HG03469 (cell line): ENCODE data around the gene NLE1.
"Not testable (repeated sequence)": the region's sequence is repeated elsewhere in the genome, so short reads cannot be mapped to it uniquely, and the experiment has no call there.

ENCODE experiments used
- ATAC-seq: cut with Tn5 transposase; IDR thresholded peaks from one replicate; pipeline ENCODE4 v1.9.1; 2021; ENCODE audit warnings: mild to moderate bottlenecking, moderate library complexity, moderate number of reproducible peaks; ENCODE audit not compliant: unreplicated experiment

NLE1 gene

GRCh38 chr17:35163886-35164285 is 21.8 kb upstream of the NLE1 start:
- no peak for ATAC-seq

DNA sequence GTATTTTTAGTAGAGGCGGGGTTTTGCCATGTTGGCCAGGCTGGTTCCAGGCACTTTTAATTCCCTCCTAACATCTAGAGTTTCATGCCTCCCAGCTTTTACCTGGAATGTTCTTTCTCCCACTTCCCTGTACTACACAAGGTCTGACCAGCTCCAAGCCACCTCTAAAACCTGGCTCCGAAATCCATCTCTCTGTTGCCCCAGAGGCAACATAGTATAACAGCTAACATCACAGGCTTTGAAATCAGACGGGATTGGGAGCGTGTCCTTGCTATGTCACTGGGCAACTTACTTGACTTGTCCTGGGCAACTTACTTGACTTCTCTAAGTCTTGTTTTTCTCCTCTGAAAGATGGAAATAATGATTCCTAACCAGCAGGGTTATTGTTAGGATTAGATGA is 20.7 kb upstream of the NLE1 start:
- ATAC-seq, result no peak

DNA sequence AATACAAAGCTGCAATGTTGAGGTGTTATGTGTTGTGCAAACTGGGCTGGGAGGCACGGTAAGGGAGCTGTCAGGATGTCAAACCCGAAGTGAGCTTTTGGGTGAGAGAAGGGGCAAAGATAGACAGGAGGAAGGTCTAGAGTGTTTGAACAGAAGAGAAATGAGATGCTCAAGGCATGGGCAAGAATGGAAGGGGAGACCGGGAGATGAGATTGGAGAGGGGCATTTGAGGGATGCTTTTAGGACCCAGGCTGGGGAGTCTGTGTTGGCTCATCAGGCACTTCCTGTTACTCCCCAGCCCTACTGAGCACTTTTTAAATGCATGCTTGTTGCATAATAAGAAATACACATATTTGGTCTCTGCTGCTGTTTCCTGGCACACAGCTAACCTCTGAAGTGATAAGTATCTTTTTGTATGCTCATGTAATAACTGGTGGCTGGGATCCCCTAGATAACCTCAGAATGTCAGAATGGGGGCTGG is 19.2 kb upstream of the NLE1 start:
- ATAC-seq, result no peak

DNA sequence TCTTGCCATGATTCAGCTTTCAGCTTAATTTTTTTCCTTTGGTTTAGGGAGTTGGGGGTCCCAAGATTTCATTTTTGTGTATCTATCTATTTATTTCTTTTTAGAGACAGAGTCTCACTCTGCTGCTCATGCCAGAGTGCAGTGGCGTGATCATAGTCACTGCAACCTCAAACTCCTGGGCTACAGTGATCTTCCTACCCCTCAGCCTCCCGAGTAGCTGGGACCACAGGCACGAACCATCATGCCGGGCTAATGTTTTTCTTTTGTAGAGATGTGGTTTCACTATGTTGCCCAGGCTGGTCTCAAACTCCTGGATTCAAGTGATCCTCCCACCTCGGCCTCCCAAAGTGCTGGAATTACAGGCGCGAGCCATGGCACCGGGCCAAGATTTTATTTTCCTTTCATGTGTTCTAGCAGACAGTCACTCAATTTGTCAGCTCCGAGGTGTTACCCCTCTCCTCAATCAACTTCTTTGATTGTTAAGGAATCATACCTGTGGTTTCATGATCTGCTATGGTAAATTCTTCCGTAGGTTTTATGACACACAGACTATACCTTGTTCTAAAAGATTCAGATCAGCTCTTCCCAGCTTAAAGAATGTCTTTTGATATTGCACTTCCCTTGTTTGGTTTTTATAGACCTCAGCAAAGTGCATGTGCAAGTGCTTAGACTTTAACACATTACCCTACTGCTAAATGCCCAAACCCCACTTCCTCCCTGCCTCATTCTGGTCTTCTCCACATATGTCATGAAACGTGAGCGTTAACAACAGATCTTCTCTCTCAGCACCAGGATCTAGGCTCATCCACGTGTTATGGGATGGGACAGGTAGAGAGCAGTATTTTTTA is 18.5 kb upstream of the NLE1 start:
- no peak for ATAC-seq

GRCh38 chr17:35159940-35160339 is 17.8 kb upstream of the NLE1 start:
- ATAC-seq, result no peak

- no peak for ATAC-seq
Observed at GRCh38 chr17:35155246-35155645, 13.1 kb upstream of the NLE1 start.

GRCh38 chr17:35154196-35155165 is 12.4 kb upstream of the NLE1 start:
- no peak for ATAC-seq

DNA sequence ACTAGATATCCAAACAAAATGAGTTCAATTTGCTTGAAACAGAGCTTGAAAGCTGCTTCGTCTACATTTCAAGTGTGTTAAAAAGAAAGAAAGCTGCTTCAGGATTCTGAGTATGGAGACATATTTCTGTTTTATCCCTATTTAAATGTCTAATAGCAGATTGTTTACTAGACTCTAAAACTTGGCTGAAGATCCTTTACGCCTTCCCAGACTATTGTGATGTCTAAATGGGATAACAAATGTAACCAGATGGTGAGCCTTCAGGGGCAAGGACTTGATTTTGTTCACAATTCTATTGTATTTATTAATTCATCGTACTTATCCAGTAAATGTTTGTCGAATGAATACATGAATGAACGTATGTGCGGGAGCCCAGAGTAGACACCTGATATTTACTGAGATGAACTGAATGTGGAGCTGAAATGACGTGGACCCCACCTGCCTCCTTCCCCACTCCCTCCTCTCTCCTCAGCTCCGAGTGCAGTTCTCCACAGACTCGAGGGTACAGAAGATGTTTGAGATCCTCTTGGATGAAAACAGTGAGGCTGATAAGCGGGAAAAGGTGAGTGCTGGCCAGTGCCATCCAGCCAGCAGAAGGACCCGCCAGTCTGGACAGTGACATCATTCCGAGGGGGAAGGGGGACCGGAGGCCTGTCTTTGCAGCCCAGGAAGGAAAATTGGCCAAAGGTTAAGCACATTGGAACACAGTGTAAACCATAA is 10.5 kb upstream of the NLE1 start:
- no peak for ATAC-seq

- ATAC-seq, result not testable (repeated sequence)
Observed at GRCh38 chr17:35151080-35151479, 9.0 kb upstream of the NLE1 start.

- no peak for ATAC-seq
Observed at GRCh38 chr17:35149941-35150340, 7.8 kb upstream of the NLE1 start.

GRCh38 chr17:35148144-35148543 is 6.0 kb upstream of the NLE1 start:
- no peak for ATAC-seq

DNA sequence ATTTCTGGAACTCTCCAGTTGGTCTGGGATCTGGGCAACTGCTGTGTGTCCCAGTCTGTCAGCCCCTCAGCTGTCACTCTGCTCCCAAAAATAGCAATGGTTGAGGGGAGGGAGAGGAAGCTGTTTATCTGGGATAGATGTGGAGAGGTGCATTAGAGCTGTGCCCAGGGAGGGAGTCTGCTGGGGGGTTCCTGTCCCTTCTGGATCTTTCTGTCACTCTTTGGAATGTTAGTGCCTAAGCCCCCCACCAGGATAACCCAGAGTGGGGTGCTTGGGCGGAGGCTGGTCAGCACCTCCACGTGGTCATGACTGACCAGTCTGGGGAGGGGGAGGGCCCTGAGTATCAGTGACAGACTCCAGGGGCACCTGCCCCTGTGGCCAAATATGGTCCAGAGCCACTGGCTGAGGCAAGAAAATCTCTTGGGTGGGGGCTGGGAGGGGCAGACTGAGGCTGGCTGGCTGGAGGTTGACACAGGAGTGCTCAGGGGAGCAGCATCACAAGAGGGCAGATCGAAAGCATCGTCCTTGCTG is 5.3 kb upstream of the NLE1 start, which contains the start of gene UNC45B:
Gene UNC45B (plus strand): TSS at position 443 of the 531 bp plus-strand sequence. CDS start 447 bp downstream, outside the sequence.
- ATAC-seq, result no peak

DNA sequence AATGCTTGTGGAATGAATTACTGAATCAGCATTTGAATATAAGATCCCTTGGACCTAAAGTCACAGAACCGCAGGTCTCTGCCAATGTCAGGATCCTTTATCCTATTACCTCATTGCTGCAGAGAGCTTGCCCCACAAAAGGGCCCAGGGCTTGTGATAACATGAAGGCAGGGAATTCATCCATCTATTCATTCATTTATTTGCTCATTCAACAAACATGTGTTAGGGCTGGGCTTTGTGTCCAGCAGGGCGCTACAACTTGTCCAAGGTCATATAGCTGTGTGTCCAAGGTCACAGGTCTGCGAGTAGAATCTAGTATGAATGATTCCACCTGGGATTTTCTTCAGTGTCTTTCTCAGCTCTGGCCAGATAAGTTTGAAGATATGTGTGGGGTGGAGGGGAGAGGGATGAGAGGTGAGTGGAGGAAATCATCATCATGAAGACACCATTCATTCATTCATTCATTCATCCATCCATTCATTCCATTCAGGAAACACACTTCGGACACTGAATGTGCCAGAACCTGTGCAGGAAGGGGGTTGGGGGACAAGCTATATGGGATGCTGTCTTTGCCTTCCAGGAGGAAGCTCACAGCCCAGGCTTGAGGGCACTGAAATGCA is 4.2 kb upstream of the NLE1 start:
- ATAC-seq, result no peak

DNA sequence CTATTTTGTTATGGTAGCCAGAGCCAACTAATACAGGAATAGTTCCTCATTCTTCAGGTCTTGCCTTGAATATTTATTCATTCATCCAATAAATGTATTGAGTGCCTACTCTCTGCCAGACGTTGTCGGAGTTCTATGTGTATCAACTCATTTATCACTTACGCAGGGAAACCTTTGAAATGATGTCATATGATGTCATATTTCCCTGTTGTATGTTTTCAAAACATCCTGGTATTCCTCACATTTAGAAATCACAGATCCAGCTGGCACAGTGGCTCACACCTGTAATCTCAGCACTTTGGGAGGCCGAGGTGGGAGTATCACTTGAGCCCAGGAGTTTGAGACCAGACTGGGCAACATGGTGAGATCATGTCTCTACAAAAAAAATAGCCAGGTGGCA is 2.7 kb upstream of the NLE1 start:
- no peak for ATAC-seq

DNA sequence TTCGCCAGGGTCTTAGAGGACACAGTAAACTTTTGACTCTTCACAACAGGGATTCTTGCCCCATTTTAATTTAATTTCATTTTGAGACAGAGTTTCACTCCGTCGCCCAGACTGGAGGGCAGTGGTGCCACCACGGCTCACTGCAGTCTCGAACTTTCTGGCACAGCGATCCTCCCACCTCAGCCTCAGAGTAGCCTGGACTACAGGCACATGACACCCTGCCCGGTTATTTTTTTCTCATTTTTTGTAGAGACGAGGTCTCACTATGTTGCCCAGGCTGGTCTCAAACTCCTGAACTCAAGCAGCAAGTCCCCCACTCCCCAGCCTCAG is 329 bp upstream of the NLE1 start:
- ATAC-seq, result no peak

DNA sequence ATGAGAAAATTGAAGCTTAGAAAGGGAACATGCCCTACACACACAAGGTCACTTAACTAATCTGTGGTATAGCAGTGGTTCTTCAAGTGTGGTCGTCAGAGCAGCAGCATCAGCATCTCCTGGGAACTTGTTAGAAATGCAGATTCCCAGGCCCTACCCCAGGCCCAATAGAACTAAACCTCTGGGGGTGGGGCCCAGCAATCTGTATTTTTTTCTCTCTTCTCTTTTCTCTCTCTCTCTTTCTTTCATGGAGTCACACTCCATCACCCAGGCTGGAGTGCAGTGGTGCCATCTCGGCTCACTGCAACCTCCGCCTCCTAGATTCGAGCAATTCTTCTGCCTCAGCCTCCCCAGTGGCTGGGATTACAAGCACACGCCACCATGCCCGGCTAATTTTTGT is 3.9 kb downstream of the NLE1 start:
- no peak for ATAC-seq

GRCh38 chr17:35135322-35135721 is 6.8 kb downstream of the NLE1 start:
- no peak for ATAC-seq

DNA sequence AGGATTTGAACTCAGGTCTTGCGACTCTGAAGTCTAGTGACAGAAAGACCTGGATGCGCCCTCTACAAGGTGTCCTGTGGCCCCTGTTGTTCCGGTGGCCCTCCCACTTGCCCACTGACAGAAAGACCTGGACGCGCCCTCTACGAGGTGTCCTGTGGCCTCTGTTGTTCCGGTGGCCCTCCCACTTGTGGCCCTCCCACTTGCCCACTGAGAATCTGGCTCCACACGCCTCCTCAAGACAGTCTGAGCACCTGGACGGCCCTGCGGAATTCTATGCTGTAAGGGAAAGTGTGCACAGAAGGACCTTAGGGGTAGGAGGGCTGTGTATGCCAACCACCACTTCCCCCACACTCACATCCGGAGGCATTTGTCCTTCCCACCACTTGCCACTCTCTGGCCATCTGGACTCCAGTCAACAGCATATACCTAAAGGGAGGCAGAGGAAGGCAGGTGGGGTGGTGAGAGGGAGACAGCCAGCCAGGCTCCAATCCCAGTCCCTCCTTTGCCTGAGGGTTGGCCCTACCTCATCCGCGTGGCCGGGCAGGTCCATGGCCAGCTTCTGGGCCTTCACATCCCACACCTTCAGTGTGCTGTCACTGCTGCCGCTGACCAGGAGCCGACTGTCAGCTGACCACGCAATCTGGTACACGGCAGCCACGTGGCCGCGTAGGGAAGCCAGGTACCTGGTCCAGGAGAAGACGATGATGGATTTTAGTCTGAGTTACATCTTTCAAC is 9.1 kb downstream of the NLE1 start:
- no peak for ATAC-seq

GRCh38 chr17:35132099-35132498 is 10.0 kb downstream of the NLE1 start:
- no peak for ATAC-seq

GRCh38 chr17:35130392-35130791 is 11.7 kb downstream of the NLE1 start:
- no peak for ATAC-seq
